HepG2 (cell line): ENCODE results near the gene MEG3. TPM values are rescaled to one million over a fixed set of nuclear protein-coding genes. Genes with fewer than 3 reads are reported as not detected.

Experiments used
- AHDC1 ChIP-seq: sonication (generic); formaldehyde crosslinking; IDR thresholded peaks from 2 replicates; pipeline ENCODE4 v1.5.1; 2020; ENCODE audit warnings: mild to moderate bottlenecking, missing genetic modification reagents, borderline replicate concordance
- AHR ChIP-seq: IDR thresholded peaks from 2 replicates; pipeline ENCODE4 v1.6.1; 2018; ENCODE audit warnings: missing genetic modification reagents, missing compliant biosample characterization
- AKAP8 ChIP-seq: sonication (generic); formaldehyde crosslinking; IDR thresholded peaks from 2 replicates; pipeline ENCODE4 v1.5.1; 2020; ENCODE audit warnings: mild to moderate bottlenecking, missing genetic modification reagents
- ATM ChIP-seq: fragments of 450-650 bp; IDR thresholded peaks from 2 replicates; pipeline ENCODE4 v1.7.1; 2017; ENCODE audit warnings: mild to moderate bottlenecking, borderline replicate concordance
- CHD4 ChIP-seq: fragments of 200-600 bp; sonication (generic); IDR thresholded peaks from 2 replicates; pipeline ENCODE4 v1.7.0; 2017; ENCODE audit warnings: mild to moderate bottlenecking, low read length, borderline replicate concordance
- ELF3 ChIP-seq: IDR thresholded peaks from 2 replicates; pipeline ENCODE4 v1.6.1; 2016; ENCODE audit warnings: missing genetic modification reagents, missing compliant biosample characterization
- ERF ChIP-seq: IDR thresholded peaks from 2 replicates; pipeline ENCODE4 v1.6.1; 2018; ENCODE audit warnings: missing biosample characterization, missing genetic modification reagents
- MIER3 ChIP-seq: IDR thresholded peaks from 2 replicates; pipeline ENCODE4 v1.6.1; 2016; ENCODE audit warnings: missing compliant biosample characterization, borderline replicate concordance
- PHF8 ChIP-seq: sonication (generic); formaldehyde crosslinking; IDR thresholded peaks from 2 replicates; pipeline ENCODE4 v1.5.0; 2020; ENCODE audit warnings: missing genetic modification reagents
- SMAD9 ChIP-seq: sonication (generic); formaldehyde crosslinking; IDR thresholded peaks from 2 replicates; pipeline ENCODE4 v1.5.1; 2020; ENCODE audit warnings: mild to moderate bottlenecking, missing genetic modification reagents
- SNAPC5 ChIP-seq: sonication (generic); formaldehyde crosslinking; IDR thresholded peaks from 2 replicates; pipeline ENCODE4 v1.8.1; 2023; ENCODE audit warnings: mild to moderate bottlenecking, missing genetic modification reagents, borderline replicate concordance
- TBX2 ChIP-seq: sonication (generic); formaldehyde crosslinking; IDR thresholded peaks from 2 replicates; pipeline ENCODE4 v1.5.0; 2020; ENCODE audit warnings: missing genetic modification reagents, mild to moderate bottlenecking, borderline replicate concordance
- THAP9 ChIP-seq: sonication (generic); formaldehyde crosslinking; IDR thresholded peaks from 2 replicates; pipeline ENCODE4; 2020; ENCODE audit warnings: missing genetic modification reagents, mild to moderate bottlenecking, borderline replicate concordance
- TMF1 ChIP-seq: sonication (generic); formaldehyde crosslinking; IDR thresholded peaks from 2 replicates; pipeline ENCODE4 v1.8.1; 2022; ENCODE audit warnings: low read depth, missing genetic modification reagents
- TSC22D2 ChIP-seq: sonication (generic); formaldehyde crosslinking; IDR thresholded peaks from 2 replicates; pipeline ENCODE4 v1.5.1; 2020; ENCODE audit warnings: missing genetic modification reagents, mild to moderate bottlenecking, borderline replicate concordance
- ZNF350 ChIP-seq: sonication (generic); formaldehyde crosslinking; IDR thresholded peaks from 2 replicates; pipeline ENCODE4 v1.4.0; 2020; ENCODE audit warnings: mild to moderate bottlenecking, low read depth, missing genetic modification reagents, borderline replicate concordance
- ZNF782 ChIP-seq: sonication (generic); formaldehyde crosslinking; IDR thresholded peaks from 2 replicates; pipeline ENCODE4 v1.4.0; 2020; ENCODE audit warnings: missing genetic modification reagents, mild to moderate bottlenecking, borderline replicate concordance
- polyA plus RNA-seq, 8 experiments: library from polyadenylated mRNA; depleted of rRNA in 3 of 8; stranded (reverse) in 7 of 8; unstranded in 1 of 8; fragments of >200 nt; fragmentation: Illumina TruSeq in 4 of 8; extraction: Trizol in 4 of 8; gene quantifications; 2 replicates each; pipeline versions ENCODE4 v1.2.1 to v1.2.3, GENCODE V29; 2011 to 2016; ENCODE audit warnings: low read depth in 4 of 8, missing spikeins in 1 of 8, mixed read lengths in 1 of 8; ENCODE audit not compliant: insufficient read depth in 1 of 8
- total RNA-seq, 5 experiments: library from RNA; depleted of rRNA; stranded (reverse); fragments of >200 nt; fragmentation: Illumina TruSeq; extraction: Trizol; gene quantifications; 2 replicates each; pipeline ENCODE4 v1.2.3, GENCODE V29; 2016; ENCODE audit warnings: low read depth in 1 of 5

The MEG3 gene
- total and polyA plus RNA-seq, 2 of the 13 experiments (the other 11 are each of a cell fraction or from before 2014, with no cell fraction given) = 0.17 TPM; not detected in 1

- no peak for TF ChIP-seq SMAD9 (CRISPR knock-in tag)
- TF ChIP-seq AHDC1 (CRISPR knock-in tag) = no peak
- TF ChIP-seq ELF3 (CRISPR knock-in tag) = no peak; the same call in 1 of the 2 replicates
- TF ChIP-seq ZNF782 (CRISPR knock-in tag) = no peak
- 0 out of 2 replicates have a peak, but pooled peaks have one; percentile 50 for TF ChIP-seq TSC22D2
- TF ChIP-seq AHR (CRISPR knock-in tag) = no peak
- 0 out of 2 replicates have a peak, but pooled peaks have one; percentile 44 for TF ChIP-seq TMF1
- no peak for TF ChIP-seq MIER3 (CRISPR knock-in tag)
- no peak for TF ChIP-seq AKAP8 (CRISPR knock-in tag)
- TF ChIP-seq CHD4 = 0 out of 2 replicates have a peak, but pooled peaks have one; percentile 33
- peak; percentile 7; the same call in 1 of the 2 replicates for TF ChIP-seq TBX2 (CRISPR knock-in tag)
- no peak for TF ChIP-seq ATM
- TF ChIP-seq THAP9 (CRISPR knock-in tag) = no peak
- no peak for TF ChIP-seq SNAPC5 (CRISPR knock-in tag)
- no peak for TF ChIP-seq ERF (CRISPR knock-in tag)
- no peak for TF ChIP-seq PHF8 (CRISPR knock-in tag)
- no peak for TF ChIP-seq ZNF350 (CRISPR knock-in tag)
Measured at GRCh38 chr14:100816286-100816949, 9.5 kb upstream of the MEG3 start (continued).
